GM19043 (cell line): Measurements from ENCODE around the gene CTNND2.
A peak's percentile ranks its signal among the peaks of the same experiment; 100 is the strongest.

Source experiments
- ATAC-seq: cut with Tn5 transposase; IDR thresholded peaks from one replicate; pipeline ENCODE4 v1.9.1; 2021; ENCODE audit warnings: low read depth; ENCODE audit not compliant: unreplicated experiment

The CTNND2 gene

DNA sequence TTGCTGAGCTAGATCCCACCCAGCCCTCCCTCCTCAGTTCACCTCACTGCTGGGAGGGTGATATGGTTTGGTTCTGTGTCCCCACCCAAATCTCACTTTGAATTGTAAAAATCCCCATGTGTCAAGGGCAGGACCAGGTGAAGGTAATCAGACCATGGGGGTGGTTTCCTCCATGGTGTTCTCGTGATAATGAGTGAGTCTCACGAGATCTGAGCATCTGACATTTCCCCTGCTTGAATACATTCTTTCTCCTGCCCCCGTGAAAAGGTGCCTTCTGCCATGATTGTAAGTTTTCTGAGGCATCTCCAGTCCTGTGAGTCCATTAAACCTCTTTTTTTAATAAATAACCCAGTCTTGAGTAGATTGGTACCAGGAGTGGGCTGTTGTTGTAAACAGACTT is 673.4 kb downstream of the CTNND2 start:
- ATAC-seq, result no peak

DNA sequence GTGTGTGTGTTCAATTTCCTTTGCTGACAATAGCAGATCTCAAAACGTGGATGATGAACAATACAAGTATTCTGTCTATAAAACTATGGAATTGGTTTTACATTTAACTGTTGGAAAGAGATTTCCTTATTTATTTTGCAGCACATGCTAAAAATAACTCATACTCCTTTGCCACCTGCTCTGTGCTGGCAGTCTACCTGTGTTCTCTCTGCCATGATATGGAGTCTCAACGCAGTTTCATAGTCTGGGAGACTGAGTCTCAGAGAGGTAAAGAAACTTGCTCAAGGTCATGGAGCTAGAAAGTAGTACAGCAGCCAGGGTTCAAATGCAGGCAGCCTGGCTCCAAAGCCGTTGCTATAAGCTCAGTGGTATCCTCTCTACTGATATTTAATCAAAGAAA is 677.2 kb downstream of the CTNND2 start:
- ATAC-seq, result no peak

DNA sequence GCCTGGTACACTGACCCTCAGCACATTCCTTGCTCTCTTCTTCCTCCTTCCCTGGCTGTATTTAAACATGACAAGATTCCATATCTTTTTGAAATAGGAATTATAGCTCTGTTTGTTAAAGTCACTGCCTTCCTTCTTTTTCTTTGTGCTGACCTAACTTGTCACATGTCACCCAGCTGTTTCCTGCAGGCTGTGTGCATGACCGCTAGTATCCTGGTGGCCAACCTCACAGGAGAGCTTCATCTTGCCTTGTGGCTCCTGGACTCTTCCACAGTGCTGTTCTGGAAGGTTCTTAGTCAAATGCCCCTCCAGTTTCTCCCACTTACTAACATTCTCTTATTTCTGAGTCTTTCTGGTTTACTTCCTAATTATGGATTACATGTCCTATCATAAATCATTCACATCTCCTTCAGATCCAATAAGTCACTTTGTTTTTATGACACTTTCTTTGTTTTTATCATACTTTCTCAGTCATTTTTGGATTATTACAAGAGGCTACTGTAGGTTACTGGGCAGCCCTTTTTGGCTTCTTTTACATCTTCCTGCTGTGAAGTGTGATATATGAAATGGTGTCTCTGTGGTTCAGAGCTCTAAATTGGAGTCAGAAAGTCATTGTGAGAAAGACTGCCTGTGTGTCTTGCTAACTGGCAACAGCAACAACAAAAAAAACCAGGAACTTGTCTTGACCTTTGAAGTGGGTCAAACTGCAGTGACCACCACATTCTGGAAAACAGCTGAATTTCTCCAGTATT is 679.6 kb downstream of the CTNND2 start:
- ATAC-seq, result no peak

DNA sequence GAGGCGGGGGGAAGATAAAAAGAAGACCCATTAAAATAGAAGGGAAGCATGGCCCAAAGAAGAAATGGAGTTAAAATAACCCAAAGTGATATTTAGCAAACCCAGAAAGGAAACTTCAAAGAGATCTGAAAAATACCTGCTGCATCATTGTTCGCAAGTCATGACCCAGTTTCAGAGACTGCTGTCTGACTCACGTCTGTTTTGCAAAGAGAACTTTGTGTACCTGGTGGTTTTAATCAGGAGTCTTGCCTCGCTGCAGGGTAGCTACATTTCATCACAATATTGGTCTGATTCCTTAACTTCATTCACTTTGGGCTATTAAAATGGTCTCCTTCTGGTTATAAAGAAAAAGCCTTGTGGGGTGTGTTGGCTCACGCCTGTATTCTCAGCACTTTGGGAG is 682.1 kb downstream of the CTNND2 start:
- ATAC-seq, result no peak

DNA sequence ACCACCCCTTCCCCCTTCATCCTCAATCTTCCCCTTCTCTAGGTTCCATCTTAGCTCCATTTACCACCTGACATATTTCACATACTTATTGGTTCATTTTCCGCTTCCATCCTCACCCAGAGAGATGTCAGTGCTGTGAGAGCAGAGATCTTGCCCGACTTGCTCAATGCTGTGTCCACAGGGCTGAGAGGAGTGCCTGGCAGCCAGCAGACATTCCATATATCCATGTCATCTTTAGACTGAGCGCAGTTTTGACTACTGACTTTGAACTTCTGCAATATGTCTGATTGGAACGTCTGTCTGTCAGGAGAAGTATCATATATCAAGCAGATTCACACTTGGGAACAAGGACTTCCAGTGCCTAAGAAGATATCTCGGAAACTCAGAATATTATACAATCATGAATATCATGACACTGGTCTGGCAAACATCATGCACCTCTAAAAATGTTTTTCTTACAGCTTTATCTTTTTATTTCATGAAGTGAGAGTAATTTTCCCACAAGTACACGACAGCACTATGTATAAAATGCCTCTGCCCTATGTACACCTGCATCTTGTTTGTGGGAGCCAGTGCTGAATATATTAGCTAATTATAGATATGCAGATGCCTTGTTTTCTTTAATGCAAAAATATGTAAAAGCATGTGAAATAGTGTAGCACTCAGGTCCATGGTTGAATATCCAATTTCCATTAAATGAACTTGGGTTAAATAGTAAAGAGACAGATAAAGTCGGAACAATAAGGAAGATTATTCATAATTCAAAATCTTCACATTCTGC is 689.2 kb downstream of the CTNND2 start:
- ATAC-seq, result no peak

DNA sequence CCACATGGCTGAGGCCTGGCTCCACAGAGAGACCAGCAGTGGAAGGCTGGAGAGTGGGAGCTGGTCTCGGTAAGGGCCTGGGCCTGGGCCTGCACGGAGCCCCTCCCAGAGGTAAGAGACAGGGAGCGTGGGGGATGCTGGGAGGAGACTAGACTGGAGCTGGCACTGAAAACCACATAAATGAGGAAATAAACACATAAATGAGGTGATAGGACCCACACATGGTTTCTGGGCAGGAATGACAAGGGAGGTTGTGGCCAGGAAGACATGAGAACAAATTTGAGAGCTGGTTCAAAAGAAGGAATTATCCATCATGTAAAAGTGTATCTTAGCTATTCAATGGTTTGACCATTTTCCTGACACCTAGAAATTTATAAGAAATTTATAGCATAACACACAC is 691.5 kb downstream of the CTNND2 start:
- no peak for ATAC-seq

DNA sequence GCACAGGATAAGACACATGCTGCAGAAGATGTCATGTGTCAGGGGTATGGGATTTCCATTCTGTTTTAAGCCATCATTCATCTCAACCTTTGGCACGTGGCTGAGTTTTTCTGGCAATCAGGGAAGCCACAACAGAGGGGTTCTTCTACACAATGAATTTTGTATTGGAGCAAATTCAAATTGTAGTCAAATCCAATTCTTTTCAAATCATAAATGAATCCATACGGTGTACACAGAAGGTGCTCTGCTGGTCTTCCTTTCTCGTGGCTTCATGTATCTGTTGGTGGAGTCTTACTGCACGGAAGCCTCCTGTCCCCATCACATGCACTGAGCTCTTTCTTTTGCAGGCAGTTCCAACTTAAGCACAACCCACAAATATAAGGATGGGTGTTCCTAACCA is 706.5 kb downstream of the CTNND2 start:
- ATAC-seq, result no peak

DNA sequence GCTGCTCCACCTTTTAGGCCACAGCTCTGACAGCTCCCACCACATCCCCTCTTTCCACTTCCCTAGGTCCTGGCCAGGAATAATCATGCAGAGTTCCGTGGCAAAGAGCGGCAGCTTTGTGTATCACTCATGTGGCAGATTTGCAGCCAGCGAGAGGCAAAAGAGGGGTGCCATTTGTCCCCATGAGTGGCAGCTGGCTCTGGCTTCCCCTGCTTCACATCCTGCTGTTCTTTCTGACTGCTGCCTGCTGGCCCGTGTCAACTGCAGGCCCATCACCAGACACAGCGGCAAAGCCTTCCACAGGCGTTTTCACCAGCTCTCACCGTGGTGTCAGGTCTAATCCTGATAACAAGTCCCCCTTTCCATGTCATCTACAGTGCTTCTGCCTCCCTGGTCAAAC is 712.6 kb downstream of the CTNND2 start:
- ATAC-seq, result no peak

DNA sequence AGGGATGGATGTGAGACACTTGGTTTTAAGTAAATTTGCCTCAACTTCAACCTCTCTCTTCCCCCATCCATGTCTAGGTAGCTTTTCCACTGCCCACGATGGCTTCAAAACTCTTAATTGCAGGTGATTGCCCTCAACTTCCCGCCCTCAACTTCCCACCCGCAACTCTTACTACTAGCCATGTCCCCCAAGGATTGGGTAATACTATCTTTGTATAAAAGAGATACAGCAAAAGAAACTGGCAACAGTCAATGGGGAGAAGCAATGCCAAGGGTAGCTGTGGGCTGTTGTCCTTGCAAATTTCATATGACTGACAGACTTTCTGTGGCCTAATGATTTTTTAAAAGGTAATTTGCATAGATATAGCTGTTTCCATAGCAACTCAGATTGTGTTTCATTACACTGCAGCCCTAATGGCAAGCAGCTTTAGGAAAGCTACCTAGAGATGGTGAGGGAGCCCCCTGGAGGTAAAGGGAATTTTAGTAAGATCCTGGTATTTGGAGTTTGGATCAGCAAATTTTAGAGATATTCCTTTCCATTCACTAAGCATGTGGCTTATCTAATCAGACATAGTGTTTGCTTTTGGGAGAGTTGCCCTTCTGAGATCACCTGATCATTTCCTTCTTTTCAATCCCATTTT is 721.7 kb downstream of the CTNND2 start:
- ATAC-seq, result peak; percentile 61

DNA sequence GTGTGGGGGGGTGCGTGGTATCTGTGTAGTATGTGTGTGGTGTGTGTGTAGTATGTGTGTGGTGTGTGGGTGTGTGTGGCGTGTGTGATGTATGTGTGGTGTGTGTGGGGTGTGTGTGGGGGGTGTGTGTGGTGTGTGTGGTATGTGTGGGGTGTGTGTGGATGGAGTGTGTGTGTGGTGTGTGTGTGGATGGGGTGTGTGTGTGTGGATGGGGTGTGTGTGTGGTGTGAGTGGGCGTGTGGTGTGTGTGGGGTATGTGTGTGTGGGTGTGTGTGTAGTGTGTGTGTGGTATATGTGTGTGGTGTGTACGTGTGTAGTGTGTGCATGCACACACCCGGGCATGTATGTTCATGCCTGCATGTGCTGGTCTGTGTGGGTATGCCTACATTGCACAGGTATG is 722.3 kb downstream of the CTNND2 start:
- no peak for ATAC-seq

DNA sequence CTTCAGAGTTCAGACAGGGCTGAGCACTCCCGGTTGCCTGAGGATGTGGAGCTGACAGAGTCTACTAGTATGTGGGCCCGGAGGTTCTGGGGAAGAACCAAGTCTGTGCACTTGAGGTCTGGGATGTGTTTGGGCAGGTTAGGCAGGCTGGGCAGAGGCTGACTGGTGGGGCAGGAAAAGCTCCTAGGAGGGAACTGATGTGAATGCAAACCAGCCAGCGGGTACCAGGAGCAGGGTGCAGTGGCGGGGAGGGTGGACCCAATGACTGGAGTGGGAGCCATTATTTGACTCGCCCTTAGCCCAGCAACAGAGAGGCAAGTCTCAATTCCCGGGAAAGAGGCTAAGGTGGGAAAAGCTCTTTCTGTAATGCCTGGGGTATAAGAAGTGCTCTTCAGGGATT is 723.4 kb downstream of the CTNND2 start:
- ATAC-seq, result no peak

DNA sequence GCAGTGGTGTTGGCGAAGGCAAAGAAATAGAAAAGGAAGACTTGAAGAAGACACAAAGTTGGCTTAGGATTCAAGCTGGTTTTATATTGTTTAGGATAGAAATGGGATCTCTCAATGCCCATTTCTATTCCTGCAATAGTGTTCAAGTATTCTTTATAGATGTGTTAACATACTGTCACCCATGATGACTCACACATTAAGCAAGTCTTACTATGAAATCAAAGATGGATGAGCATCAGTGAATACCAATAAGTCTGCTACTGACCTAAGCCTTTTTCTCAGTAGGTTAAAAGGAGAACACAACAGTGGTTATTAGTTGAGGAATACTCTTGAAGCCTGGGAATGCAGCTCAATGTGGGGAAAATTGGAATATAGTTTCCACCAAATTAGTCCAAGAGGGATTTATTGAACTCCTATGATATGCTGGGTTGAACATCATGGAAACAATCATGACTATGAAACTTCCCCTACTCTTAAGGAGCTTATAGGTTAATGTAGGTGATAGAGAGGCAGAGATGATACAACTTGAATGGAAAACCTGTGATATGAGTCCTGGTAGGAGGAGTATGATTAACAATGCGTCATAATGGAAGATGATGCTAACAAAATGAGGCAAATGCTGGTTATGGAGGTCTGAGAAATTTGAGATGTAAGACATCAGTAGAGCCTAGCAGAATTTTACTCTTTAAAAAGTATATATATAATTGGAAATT is 726.1 kb downstream of the CTNND2 start:
- ATAC-seq, result no peak

DNA sequence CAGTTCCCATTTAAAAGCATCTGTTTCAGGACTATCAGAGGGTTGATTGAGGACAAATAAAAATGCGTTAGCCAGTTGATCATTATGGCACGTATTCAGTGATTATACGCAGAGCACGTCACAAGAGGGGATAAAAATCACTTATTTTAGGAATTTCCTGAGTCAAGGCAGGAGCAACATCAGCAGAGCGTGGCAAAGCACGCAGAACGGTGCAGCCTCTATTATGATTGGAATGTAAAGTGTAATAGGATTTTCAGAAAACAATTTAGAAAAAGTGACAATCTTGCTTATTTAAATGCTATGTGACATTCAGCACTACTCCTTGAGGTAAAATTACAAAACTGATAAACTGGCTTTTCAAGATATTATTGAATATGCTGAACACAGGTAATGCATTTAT is 729.7 kb downstream of the CTNND2 start:
- no peak for ATAC-seq

DNA sequence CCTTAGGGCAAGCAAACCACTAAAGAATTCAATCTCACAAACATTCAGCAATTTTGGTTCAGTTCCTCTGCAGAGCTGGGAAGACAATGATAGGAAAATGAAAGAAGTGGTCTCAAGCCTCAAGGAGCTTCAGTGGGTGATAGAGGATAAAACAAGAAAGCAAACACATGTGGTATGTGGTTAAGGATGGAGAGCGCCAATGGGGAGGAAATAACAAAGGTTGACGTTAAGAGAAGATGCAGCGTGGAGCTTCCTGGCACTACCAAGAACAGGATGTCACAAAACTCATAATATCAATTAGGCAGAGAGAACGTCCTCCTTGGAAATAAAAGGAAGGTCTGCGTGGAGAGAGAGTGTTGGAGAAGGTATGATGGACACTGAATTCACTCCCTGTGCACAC is 731.8 kb downstream of the CTNND2 start:
- no peak for ATAC-seq

DNA sequence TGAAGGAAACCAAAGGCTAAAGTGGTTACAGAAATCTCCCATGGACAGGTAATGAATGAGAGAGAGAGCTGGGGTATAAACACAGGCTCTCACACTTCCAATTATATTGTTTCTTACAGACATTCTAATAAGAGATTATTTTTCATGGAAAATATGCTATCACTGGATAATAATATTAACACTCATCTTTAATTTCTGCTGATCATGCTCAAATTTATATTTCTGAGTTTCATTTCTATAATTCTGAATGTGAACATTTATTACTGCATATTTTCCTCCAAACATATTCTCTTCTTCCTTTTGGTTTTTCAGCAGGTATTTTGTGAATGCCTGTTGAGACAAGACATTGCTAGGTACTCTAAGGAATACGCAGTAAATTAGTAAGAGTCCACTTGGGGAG is 733.0 kb downstream of the CTNND2 start:
- no peak for ATAC-seq

DNA sequence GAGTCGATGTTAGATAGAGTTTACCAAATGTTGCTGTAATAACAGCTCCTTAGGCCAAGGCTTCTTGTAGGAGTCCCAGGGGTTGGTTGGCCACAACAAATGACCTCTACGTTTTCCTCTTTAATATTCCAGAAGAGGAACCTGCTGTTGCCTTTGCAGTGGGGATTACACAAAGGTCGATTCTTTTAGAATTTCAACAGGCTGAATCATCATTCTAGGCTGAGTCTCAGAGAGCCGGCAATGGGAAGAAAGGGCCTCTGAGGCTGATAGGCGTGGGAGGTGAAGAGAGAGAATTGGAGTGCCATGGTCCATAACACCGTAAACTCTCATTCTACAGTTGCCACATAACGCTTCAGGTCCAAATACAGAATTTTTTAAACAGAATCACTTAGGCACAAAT is 737.3 kb downstream of the CTNND2 start:
- no peak for ATAC-seq

DNA sequence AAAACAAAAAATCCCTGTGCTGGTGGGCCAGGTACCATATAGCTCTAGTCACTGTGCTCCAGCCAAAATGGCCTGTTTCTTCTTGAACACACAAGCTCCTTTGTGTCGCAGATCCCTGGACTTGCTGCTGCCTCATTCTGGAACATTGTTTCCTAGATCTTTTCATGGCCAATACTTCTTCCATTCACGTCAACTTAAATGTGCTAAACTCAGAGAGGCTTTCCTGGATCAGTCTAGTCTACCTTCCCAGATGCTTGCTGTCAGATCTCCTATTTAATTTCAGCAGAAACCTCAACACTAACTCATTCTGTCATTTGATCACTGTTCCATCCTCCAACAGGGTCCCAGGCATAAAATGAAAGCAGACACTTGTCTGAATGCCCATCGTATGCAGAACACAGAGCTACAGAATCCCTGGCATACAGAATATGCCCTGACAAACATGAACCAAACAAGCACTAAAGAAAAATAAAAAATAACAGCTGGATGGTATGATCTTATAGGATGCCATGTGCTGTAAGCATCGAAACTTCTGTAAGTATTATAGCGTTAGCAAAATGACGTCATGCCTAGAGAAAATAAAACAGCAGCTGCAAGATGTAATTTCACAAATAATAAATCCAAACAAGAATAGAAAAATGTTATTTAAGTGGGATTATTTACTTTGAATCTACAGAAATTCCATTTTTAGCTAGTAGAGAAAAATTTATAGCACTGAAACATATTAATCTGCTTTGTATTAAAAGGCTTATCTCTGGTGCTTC is 739.5 kb downstream of the CTNND2 start:
- ATAC-seq, result no peak

DNA sequence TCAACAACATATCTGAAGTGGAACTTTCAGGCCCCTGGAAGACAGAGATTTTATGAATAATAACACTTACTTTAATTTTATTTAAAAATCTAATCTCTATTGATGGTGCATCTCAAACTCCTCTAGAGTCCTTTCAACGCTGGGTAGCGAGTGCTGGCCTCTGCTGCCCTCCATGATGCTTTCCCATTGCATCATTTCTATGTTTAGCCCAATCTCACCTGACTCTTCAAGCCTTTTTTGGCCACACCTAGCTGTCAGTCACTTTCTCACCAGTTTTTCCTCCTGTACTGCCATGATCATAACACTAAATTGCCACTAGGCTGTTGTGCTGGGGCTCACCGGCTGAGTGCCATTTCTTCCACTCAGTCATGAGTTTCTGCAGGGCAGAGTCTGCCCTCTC is 747.1 kb downstream of the CTNND2 start:
- ATAC-seq, result no peak

DNA sequence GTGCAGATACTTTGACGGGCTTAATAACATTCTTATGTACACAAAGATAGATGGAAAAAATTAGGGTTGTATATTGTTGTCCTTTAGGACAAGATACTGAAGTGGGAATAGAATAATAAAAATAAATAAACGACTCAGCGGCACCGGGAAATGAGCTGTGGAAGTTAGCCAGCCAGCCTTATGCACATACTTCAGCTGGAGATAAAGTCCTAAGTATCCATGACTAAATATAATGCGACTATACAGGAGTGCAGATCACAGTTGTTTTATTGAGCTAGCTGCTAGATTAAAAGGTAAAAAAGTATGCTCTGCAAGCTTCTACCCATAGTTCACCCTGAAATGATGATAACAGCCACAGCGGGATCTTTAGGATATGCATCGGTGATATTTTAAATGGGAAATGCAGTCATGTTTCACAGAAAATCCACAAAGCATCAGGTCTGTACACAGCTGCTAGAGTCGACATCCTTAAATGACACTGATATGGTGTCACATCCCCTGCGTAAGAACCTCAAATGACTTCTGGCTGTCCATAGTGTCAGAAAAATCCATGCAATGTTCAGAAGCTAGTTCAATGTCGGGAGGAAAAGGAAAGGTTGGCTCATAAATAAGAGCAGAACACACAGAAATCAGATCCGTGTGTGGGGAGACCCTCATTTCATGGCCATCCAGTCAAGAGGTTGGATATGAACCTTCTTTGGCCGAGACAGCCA is 750.4 kb downstream of the CTNND2 start:
- no peak for ATAC-seq

DNA sequence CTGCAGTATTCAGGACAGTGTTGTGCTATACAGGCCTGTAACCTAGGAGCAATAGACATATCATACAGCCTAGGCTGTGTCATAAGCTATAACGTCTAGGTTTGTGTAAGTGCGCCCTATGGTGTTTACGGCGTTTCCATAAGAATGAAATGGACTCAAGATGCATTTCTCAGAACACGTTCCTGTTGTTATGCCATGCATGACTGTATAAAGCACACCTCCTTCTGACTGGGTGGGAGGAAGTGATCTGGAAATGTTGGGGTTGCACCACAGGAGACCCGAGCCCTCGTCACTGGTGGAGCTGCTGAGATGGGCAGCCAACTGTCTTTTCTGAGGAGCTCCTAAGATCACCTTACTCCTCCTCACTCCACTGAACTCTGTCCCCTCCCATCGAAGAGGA is 751.9 kb downstream of the CTNND2 start:
- ATAC-seq, result no peak
